ENCODE results near the gene LAMB2. TPM values are rescaled to one million over a fixed set of nuclear protein-coding genes. Genes with fewer than 3 reads are reported as not detected.
A peak's percentile ranks its signal among the peaks of the same experiment; 100 is the strongest.

LAMB2 gene
- total RNA-seq, 2 donors from 2014 or later, result 299 to 503 TPM

DNA sequence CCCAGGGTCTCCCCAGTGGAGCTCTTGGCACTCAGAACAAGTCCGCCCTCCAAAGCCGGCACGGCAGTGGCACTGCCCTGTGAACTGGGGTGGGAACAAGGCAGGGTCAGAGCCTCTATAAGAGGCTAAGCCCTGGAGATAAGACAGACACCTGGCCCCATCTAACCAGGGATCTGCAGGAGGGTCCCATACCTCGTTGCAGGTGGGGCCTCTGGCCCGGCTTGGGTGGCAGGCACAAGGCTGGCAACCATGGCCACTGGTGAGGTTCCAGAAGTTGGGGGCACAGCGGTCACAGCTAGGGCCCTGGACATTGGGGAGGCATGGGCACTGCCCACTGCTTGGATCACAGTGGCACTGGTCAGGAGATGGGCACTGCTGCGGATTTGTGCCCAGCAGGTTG lies 8.6 kb downstream of the LAMB2 start:
- DNase-seq (ENCODE audit: low spot score), result no peak
- intact Hi-C loops (cut with DNase I), result no loop called here

DNA sequence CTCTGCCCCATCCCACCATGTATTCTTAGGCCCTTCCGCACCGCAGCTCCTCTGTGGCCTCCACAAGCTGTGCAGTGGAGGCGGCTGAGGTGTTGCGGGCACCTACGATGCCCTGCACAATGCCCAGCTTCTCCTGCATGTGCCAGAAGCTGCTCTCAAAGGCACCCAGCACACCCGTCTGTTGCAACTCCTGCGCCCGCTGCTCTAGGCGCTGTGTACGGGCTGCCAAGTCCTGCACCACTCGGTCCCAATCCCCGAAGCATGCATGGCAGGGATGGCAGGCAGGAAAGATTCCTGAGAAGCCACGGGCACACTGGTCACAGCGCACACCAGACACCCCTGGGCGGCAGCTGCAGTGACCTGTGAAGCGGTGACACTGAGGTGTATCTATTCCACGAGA lies 9.2 kb downstream of the LAMB2 start:
- DNase-seq (ENCODE audit: low spot score), result no peak
- intact Hi-C loops (cut with DNase I), result no loop called here

DNA sequence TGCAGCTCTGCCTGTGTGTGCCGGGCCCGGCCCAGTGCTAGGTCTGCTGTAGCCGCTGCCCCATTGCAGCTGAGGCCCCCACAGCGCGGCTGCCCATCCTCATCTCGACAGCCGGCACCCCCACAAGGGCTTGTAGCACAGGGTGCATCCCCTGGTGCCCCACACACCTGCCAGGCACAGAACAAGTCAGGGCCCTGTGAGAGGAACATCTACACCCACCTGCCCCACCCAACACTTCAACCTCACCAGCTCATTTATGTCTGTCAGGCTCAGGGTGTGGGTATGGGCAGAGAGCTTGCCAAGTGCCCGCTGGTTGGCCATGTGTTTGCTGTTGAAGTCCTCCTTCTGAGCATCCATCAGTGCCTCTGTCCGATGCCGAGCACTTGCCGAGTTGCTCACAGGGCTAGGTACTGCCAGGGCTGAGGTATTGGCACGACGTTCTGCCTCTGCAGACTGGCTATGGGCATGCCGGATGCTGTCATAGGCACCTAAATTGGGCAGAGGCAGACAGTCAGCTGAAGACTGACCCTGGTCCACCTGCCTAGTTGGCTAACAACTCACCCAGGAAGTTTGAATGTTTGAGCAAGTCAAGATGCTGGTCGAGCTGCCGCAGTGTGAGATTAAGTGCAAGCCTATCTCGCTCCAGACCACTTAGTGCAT lies 9.8 kb downstream of the LAMB2 start:
- DNase-seq (ENCODE audit: low spot score), result no peak
- intact Hi-C loops (cut with DNase I), result no loop called here

DNA sequence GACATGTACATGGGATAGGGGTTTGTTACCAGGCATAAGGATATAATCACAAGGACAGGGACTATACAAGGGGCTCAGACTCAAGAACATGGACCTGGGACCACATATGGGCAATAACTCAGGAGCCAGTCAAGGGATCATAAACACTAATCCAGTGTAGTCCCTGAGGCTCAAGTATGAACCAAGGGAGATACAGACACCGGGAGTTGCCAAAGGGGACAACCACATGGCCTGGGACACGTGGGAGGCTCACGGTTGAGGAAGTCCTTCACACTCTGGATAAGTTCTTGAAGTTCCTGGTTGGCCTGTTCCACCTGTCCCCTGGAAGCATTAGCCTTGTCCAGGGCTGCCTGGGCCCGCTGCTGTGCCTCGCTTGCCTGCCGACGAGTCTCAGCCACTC lies 10.4 kb downstream of the LAMB2 start:
- intact Hi-C loops (cut with DNase I), result no loop called here
- DNase-seq (ENCODE audit: low spot score), result no peak

DNA sequence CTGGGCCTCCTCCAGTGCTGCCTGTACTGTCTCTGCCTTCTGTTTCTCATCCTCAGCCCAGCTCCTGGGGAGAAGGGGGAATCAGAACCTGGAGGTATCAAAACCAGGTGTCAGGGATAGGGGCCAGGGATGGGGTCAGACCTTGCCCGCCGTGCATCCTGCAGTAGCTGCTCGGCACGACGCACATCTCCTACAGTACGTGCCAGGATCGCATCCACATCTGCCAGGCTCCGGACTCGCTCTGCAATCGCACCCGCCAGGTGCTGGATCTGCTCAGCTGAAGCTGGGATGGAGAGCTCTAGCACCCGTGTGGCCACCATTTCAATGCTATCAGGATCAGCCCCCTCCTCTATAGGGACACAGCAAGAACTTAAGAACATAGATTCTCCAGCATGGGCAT lies 10.8 kb downstream of the LAMB2 start:
- intact Hi-C loops (cut with DNase I), result no loop called here

DNA sequence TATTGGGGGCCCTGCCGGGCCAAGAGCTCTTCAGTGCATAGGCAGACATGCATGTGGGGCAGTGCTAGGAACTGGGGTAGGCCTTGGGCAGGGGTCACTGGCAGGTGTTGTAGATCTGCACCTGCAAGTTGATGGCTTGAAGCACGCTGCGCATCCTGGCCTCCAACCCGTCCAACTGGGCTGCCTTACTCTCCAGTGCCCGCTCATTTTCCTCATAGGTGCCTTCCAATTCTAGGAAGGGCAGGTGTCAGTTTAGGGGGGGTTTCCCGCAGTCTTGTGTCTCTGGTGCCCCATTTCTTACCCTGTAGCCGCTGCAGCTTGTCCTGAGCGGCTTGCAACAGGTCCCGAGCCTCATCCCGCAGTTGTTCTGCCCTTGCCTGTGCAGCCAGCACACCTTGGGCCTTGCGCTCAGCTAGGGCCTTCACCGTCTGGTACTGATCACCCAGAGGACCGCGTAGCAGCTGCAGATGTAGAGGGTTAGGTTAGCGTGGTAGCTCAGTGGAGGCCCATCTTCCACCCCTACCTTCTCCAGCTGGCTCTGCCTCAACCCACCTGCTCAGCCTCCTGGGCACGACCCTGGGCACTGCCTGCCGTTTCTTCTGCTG lies 11.6 kb downstream of the LAMB2 start:
- intact Hi-C loops (cut with DNase I), result no loop called here
- no peak for DNase-seq (ENCODE audit: low spot score)

More for the DNA sequence above, 10.8 kb downstream of the LAMB2 start:
- no peak for DNase-seq (ENCODE audit: low spot score)

DNA sequence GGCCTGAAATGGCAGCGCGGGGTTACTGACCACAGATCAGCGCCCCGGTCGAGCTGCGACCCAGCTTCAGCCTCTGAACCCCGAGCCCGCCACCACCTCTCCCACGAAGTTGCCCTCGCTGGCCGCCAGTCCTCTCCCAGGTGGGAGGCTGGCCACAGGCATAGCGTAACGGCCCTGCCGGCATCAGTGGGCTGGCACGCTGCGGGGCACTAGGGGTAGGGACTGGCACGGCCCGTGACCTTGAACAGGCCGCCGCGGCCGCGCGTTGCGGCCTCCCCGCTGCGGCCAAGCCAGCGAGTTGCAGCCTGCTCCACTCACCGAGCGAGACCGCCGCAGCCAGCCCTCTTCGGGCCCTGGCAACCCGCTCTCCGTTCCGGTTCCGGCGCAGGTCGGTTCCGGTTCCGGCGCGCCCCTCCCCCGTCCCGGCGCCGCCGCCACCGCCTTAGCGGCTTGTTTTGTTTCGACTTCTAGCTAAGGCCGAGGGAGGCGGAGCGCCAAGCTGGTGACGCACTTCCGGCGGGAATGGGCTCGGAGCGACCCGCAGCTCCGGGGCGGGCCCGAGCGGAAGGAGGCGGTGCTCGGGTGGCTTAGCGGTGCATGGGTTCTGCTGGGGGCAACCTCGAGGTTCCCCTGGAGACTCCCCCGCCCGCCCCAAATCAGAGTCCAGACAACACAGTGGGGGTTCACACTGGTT lies 12.3 kb downstream of the LAMB2 start, which contains the start of gene USP19:
Gene USP19 (minus strand): TSS at position 386 of the 694 bp plus-strand sequence. CDS start 1,678 bp downstream, outside the sequence.
- intact Hi-C loops (cut with DNase I), result no loop called here
- peak; percentile 99 for DNase-seq (ENCODE audit: low spot score)

DNA sequence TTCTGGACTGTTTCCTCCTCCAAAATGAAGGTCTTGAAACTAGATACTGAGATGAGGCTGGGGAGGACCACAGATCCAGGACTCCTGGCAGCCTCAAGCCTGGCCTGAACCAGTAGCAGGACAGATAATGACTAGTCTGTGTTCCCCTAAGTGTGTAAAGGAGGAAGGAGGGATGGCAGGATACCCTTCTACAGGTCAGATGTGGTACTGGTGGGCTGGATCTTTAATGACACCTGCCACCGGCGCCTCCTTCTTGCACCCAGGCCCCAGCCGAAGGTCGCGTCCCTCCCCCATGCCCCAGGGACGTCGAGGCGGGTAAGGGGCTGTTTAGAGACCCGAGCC lies 12.8 kb downstream of the LAMB2 start:
- DNase-seq (ENCODE audit: low spot score), result no peak
- intact Hi-C loops (cut with DNase I), result no loop called here

DNA sequence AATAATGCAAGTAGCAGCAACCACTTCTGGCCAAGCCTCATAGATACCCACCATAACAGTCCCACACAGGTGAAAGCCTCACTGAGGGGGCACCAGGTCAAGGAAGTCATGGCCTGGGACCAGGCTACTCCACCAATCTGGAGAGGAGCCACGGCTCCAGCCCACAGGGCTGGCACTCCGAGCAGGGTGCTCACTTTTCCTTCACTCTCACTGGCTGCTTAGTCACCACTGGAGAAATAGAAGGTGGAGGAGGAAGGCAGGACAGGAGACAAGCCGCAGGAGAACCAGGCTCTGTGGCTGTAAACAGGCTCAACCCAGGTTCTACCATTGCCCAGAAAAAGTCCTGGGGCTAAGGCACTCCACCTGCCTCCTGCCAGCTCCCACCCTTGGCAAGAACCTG lies 13.4 kb downstream of the LAMB2 start:
- DNase-seq (ENCODE audit: low spot score), result no peak

DNA sequence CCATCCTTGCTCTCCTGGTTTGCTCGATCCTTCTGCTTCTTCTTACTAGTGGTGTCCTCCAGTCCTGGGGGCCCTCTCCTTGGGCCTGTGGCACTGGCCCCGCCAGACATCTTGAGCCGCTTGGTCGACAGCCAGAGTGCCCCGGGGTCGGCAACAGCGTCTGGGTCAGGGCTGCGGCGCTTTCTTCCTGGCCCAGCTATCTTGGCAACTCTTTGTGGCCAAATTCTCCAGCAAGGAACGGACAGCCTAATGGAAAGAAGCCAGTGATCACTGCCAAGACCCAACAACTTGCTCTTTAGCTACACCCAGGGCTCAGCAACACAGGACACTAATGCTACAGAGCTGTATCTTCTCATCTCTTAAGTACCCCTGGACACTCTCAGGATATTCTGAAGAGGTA lies 13.8 kb downstream of the LAMB2 start:
- intact Hi-C loops (cut with DNase I), result no loop called here
- DNase-seq (ENCODE audit: low spot score), result no peak

More for the DNA sequence above, 13.4 kb downstream of the LAMB2 start:
- intact Hi-C loops (cut with DNase I), result no loop called here

DNA sequence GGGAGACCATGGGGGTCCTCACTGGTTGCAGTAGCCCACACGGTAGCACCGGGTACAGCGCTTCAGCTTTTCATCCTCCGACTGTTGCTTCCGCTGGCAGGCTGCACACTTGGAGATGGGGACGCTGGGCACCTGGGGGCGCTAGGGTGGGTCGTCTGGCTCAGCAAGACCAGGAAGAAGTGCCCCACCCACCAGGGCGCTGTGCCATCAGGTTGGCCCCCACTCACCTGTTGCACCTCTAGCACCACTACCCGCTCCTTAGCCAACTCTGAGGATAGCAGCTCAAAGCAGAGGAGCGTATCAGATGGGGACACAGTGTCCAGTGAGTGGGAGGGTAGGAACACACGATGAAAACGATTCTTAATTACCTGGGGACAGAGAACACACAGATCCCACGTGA lies 20.6 kb downstream of the LAMB2 start:
- no peak for DNase-seq (ENCODE audit: low spot score)
- intact Hi-C loops (cut with DNase I), result no loop called here

DNA sequence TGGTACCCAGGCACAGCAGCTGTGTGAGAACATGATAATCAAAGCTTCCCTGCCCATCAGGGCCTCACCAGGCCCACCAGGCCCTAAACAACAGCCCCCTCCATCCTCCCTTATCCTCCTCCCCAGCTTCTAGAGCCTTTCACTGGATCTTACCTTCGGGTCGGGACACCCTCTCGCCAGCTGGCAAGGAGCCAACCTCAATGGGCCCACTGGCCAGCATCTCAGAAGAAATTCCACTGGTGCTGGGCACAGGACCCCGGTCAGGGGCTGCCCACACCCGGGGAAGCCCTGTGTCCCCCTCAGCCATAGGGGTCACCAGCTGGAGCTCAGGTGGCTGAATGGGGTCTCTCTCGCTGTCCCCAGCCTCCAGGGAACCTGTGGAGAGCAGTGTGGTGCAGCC lies 21.5 kb downstream of the LAMB2 start:
- no peak for DNase-seq (ENCODE audit: low spot score)

DNA sequence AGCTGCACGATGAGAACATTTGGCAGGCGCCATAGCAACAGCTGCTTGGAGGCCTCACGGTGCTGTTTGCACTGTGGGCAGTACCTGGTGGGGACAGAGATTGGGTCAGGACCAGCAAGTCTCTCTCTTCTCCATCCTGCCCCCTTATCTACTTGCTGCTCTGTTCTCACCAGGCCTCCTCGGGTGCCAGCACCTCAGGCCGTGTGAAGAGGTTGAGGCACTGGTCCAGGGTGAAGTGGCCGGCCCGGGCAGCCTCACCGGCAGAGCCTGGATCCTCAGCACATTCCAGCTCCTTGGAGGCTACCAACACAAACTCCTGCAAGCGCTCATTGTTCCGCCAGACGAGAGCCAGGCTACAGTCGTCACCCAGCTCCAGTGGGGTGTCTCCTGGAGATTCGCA lies 22.1 kb downstream of the LAMB2 start:
- intact Hi-C loops (cut with DNase I), result no loop called here
- DNase-seq (ENCODE audit: low spot score), result no peak

More for the DNA sequence above, 21.5 kb downstream of the LAMB2 start:
- intact Hi-C loops (cut with DNase I), result no loop called here

DNA sequence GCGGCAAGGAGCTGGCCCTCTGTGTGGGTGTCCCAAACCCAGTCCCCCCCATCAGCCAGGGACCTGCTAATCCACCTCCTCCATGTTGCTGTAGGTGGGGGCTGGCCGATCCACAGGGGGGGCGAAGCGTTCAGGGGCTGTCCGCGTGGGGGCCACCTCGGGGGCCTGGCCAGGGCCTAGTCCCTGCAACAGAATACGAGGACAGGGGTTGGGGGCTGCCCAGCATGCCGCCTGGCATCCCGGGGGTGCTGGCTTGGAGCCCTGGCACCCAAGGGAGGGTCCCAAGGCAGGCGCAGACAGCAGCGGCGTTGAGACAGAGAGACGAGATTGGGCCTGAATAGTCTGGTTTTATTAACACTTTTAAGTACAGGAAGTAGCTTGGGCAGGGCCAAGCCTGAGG lies 24.5 kb downstream of the LAMB2 start:
- DNase-seq (ENCODE audit: low spot score), result no peak
- intact Hi-C loops (cut with DNase I), result no loop called here

DNA sequence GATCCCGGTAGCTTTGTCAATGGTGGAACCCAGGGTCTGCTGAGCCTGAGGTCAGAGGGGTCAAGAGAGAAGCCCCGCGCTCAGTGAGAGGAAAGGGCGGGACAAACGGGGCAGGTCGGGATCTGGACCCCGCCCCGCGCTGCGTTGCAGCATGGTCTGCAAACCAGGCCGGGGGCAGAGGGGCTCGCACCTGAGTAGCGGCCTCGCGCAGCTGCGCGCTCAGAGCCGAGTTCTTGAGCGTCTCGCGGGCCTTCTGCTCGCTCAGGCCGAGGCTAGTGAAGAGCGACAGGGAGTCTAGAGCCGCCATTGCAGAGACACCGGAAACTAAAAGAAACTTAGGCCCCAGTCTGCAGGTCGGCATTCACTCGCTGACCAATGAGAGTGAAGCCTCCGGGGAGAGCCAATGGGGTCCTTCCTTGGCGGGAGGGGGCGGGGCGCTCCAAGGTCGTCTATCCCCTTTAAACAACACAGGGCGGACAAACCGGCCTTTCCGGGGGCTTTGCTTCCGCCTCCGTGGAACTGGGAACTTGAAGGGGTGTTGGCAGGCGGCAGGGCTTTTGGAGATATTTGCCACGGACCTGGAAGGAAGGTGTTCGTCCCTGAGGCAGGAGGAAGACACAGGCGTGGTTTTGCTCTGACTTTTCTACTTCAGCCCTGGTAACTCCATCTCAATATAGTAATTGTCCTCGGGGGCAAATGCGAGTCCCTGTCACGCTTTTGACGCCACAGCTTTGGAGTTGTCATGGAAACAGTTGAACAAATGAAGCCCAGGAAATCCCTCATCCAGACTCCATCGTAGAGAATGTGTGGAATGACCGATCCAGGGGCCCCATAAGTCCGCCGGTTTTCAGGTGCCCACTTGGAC lies 28.2 kb downstream of the LAMB2 start, which contains the start of gene QARS1:
Gene QARS1 (minus strand): TSS at position 331 of the 865 bp plus-strand sequence. CDS start 24 bp downstream, at position 307.
- intact Hi-C loops (cut with DNase I), result loop anchor here in 1 of 2 donors (5.0 kb wide), 1 partner anchor 102 kb away; no protein-coding TSS in a partner anchor
- peak; percentile 97 for DNase-seq (ENCODE audit: low spot score)

DNA sequence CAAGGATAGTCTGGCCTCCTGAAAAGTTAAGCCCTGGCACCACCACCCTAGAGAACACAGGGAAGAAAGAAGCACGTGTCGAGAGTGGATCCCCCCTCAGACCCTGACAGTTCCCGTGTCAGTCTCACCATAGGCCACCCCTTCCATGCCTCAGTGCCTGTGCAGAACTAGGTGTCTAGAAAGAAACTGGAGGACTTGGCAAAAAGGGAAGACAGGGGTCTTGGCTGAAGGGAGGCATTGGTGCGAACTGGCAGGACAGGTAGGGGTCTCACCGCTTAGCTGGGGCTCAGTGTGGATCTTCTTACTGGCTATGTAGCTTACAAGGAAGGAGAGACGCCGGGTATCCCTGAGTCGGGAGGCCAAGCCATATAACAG lies 28.8 kb downstream of the LAMB2 start:
- intact Hi-C loops (cut with DNase I), result loop anchor here in 1 of 2 donors (5.0 kb wide), 1 partner anchor 102 kb away; no protein-coding TSS in a partner anchor
- DNase-seq (ENCODE audit: low spot score), result peak; percentile 50

DNA sequence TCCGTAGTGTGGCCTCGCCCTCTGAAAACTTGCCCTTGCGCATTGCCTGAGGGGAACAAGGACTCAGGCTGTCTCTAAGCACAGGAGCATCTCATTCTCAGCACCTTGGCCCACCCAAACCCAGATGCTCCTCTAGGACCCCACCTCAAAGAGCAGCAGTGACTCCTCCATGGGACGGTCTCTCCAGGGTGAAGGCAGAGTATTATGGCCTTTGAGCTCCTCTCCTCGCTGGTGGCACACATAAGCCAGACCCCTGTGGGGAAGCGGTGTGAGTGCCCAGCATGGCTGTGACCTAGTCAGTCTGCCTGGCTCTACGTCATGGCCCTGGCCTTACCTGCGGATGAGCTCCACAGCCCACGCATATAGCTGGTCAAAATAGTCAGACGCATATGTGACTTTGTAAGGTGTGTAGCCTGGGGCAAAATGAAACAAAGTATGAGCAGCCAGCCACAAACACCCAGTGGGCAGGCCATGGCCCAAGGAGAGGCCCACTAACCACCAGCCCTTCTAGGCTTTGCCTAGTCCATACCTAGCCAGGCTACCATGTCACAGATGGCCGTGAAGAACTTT lies 32.7 kb downstream of the LAMB2 start:
- DNase-seq (ENCODE audit: low spot score), result peak; percentile 20
- intact Hi-C loops (cut with DNase I), result loop anchor here in 1 of 2 donors (5.0 kb wide), 1 partner anchor 98 kb away; no protein-coding TSS in a partner anchor

DNA sequence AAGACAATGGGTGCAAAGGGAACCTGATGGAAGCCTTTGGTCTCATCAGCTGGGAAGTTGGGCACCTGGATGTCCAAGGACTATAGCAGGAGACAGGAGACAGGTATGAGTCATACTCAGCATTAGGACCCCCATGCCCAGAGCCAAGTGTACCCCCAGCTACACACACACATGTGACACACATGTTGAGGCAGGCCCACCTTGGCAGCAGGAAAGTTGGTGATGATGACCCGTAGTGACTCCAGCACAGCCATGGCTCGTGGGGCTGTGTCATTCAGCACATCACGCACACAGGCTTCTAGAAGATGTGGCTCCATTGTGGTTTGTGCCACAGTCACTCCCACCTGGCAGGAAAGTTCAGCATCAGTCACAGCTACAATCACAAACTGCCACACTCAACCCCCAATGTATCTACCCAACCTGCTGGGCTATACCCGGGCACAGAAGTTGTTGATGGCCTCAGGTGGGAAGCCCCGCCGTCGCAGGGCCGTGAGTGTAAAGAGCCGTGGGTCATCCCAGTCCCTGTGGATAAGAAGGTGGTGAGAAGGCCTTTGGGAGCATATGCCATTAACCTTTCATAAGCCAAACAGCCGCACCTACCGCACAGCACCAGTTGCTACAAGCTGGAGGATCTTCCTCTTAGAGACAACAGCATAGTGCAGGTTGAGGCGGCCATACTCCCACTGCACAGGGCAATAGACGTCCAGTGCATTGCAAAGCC lies 33.8 kb downstream of the LAMB2 start:
- DNase-seq (ENCODE audit: low spot score), result peak; percentile 52
- intact Hi-C loops (cut with DNase I), result loop anchor here in 1 of 2 donors (10.0 kb wide), 1 partner anchor 346 kb away; no protein-coding TSS in a partner anchor

All from posterior vena cava (tissue), 2 donors.